Islet precursor cell (in vitro differentiated cells): ENCODE measurements around the gene PLXNA1.
A peak's percentile ranks its signal among the peaks of the same experiment; 100 is the strongest.

ENCODE experiments used
- DNase-seq: peaks from one replicate; pipeline ENCODE4 v3.0.0-alpha.2; 2018

The PLXNA1 gene

DNA sequence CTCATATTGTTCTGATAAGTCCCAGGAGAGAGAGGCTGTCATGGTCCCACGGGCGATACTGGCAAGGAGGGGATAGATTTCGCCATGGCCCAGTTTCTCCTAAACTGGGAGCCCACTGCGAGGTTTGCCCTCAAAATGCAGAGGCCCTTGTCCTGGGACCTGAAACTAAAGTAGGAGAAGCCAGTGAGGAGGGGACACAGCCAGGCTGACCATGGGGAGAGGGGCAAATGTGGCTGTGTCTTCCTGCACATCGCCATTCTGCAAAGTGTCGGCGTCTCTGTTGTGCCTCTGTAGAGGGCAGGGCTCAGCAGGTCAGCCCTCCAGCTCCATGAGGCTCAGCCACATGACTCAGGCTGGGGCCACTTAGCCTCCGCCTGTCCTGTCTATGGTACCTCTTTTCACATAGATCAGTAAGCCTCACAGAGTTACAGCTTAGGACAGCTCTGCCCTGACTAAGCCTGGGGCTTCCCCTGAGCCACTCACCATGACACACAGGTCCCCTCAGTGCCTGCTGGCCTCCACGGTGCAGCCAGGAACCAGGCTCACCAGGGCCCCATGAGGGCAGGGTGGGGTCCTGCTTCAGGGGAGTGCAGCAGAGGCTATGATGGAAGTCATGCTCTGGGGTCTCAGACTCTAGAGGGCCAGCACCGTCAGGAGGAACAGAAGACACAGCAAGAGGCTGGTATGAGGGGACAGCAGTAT, 28.6 kb upstream of the PLXNA1 start:
- DNase-seq = no peak

DNA sequence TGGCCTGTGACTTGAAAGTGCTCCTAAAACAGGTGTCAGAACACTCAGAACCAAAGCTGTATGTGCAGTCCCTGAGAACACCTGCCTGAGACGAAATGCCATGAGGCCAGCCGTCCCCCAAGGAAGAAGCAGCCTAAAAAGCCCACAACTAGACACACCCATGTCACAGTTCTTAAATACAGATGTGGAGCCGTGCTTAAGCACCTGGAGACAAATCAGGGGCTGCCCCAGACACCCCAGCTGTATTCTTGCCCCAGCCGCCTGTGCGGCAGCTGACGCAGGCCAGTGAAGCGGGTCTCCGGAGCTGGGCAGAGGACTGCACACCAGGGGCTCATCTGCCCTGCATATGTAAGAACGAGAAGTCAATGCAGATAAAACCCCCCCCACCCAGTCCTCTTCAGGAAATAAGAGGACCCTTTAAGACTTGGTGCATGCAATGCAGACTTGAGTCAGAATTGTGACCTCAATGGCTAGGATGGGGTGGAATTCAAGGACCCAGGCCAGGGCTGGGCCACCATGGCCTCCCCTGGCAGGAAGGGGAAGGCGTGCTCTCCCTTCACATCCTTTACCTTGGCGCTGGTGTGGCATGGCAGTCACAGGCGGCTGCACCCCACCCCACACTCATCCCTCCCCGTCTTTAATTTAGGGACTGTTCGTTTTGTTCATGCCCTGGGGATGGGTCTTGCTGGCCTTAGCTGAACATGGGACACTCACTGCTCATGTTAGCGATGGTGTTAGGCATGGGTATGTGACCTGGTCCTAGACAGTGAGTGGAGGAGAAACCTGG, 27.7 kb upstream of the PLXNA1 start:
- DNase-seq = no peak

DNA sequence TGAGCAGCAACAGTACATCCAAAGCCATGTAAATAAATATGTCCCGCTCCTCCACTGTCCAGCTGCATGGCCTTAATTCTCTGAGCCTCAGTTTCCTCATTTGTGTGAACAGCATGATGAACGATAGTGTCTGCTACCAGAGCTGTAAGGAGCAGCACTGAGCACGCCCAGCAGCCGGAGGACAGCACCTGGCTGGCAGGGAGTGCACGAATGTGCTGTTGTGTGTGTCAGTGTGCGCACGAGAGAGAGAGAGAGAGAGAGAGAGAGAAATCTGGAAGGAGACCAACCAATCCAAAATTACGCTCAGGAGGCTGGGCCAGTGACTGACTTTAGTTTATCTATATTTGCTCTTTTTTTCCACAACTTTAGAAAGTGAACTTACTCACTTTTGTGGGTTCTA, 26.6 kb upstream of the PLXNA1 start:
- no peak for DNase-seq

DNA sequence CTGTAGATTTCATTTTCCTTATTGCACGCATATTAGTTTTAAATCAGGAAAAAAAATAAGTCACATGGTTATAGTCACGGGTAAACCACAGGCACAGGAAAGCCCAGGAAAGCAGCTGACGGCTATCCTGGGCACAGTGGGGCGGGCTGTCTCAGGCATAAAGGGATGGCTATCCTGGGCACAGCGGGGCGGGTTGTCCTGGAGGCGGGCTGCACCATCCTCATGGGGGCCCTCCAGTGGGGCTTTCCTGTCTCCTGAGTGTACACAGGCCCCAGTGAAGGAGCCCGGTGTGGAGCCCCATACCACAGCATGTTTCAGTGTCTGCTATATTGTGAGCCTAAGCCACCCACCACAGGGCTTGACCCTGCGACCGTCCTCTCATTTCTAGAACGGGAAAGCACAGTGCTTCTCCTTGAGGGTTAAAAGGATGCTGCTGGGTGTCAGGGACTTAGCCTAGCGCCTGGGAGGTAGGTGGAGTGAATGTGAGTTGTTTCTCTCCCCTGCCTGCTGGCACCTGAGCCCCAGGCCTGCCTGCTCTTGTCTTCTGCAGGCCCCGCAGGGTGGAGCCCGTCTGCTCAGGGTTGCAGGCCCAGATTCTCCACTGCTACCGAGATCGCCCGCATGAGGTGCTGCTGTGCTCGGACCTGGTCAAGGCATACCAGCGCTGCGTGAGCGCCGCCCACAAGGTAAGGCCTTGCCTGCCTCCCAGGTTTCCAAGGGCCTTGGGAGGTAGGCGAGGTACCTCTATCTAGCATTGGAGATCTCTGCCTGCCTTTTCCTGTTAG, 25.9 kb upstream of the PLXNA1 start:
- DNase-seq = peak; percentile 66

DNA sequence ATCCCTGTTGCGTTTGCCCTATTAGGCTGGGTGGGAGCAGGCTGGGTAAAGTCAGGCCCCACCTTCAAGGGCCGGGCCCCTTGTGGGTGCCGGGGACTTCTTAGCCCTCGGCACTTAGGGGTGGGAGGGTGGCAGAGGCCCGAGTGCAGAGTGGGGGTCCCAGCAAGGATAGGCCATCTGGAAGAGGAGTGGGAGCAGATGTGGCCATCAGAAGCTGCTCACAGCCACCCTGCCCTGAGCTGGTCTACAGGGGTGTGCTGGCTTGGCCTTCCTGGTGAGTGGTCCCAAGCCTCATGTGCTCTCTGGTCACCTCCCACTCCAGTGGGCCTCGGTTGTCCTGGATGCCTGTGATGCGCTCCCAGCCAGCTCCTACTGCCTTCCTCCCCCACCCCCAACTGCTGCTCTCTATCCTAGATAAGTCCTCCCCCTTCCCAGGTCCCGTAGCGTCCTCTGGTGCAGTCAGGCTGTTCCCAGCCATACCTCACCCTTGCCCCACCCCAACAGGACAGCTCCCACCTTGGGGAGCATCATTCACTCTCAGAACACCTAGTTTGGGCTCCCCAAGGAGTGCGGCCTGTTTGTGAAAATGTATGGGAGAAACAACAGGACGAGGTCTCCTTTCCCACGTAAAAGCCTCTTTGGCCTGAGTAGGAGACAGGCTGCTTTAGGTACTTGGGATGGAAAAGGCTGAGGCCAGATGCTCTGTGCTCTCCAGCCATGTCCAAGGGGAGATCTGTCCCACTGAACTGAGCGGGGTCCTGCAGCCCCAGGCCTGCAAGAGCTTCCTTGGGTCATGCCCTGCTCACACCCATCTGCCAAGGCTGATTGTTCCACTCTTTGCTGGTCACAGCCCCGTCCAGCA, 24.9 kb upstream of the PLXNA1 start:
- DNase-seq = no peak

DNA sequence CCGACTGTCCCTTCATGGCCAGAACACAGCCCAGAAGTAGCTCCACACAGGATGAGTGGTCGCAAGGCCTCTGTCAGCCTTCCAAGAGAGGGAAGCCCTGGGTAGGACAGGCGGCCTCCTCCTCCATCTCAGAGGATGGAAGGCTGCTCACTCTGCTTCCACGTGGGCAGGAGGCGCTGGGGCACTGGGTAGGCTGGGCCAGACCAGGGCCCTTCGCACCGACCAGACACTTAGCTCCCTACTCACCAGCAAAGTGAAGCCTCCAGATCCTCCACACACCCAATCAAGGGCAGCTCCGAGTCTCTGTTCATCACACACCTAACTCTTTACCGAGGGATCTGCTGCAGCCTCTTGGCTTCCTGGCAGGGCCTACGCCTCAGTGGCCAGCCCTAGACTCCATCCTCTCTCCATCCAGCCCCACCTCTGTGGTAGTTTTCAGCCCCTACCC, 24.3 kb upstream of the PLXNA1 start:
- DNase-seq = no peak

DNA sequence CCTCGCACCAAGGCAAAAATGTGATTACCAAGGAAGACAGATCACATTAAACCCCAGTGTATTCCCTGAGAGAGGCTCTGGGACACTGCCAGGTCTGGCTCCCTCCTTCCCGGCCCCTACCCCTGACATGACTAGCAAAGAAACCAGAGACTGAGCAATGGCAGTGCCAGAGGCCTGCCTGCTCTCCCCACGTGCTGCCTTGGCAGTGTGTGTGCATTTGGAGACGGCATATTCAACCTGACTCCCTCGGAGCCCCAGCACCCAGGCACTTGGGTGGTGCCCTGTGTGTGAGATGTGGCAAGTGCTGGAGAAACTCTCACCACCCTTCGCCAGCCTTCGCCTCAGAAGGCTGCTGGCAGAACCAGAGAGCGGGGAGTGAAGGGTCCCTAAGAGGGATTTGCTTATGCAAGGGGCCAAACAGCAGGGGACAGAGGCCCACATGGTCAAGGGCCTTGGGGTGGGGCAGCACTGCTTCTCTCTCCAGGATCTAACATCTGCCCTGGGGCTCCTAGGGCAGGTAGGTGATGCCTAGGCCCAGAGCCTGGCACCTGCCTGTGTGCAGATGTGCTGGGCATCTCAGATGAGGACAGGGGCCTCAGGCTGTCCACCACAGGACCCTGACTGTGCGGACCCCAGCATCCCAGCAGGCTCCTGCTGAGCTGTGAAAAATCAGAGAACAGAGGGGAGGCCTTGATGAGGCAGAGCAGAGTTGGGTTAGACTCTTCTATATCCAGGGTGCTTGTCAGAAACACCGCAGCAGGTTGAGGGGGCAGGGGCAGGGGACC, 23.6 kb upstream of the PLXNA1 start:
- DNase-seq = no peak

DNA sequence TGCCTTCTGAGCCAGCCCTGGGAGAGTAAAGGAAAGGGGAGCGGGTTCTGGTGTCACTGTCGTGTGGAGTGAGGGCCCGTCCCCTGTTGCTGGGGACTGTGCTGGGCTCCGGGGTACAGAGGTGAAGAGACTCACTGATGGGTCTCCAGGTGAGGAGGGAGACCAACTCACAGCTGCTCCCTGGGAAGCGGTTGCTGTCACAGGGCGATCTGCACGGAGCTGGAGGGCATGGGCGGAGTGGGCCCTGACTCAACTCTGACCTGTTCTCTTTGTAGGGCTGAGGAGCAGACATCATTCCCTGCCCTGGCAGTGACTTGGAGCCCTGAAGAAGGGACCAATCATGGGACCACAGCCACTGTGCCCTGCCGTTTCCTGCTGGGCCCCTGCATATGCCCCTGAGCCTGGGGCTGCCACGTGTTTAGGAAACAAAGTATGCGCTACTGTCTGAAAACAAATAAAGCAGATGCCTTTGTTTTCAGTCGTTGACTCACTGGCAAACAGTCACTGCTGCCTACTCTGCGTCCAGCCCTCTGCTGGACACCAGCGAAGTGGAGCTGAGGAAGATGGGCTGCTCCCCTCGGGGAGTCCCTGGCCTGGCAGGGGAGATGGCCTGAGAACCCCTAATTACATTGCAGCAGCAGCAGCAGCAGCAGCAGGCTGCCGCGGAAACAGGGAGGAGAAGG, 22.9 kb upstream of the PLXNA1 start:
- DNase-seq = peak; percentile 88

DNA sequence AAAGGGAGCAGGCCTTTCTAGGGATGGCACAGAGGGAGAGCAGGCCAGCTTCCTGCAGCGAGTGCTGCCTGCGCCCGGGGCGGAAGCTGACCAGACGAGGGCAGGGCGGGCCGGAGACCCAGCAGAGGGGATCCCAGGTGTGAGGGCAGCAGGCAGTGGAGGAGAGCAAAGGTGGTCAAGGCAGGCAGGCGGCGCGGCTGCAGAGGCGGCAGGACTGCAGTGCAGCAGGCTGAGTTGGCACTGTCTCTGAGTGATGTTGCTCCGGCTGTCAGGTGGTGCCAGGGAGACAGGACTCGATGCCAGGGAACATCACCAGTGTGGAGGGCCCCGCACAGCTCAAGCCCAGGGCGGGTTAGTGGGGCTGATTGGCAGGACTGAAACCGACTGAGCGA, 22.3 kb upstream of the PLXNA1 start:
- no peak for DNase-seq

DNA sequence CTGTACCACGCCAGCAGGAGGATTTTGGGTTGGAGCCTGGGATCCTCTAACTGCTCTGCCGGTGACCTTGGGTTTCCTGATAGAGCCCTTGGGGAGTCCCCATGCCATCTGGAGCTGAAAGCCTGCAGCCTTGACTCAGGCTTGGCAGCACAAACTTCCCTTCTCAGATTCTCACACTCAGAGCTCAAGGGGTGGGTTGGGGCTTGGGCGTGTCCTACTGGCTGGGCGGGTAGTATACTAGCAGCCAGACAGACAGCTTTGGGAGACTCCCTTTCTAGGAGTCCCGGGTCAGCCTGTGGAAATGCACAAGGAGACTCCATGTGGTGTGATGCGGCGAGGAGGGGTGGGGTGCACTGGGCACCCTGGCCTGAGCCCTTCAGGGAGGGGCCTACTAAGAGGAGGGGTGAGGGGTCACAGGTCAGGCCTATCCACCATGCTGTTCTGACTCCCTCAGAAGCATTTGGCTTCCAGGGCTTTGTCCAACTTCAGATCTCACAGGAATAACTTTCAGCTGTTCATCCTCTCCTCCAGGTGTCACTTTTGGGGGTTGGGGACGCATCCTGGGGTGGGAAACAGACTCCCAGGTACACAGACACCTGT, 21.6 kb upstream of the PLXNA1 start:
- DNase-seq = no peak

DNA sequence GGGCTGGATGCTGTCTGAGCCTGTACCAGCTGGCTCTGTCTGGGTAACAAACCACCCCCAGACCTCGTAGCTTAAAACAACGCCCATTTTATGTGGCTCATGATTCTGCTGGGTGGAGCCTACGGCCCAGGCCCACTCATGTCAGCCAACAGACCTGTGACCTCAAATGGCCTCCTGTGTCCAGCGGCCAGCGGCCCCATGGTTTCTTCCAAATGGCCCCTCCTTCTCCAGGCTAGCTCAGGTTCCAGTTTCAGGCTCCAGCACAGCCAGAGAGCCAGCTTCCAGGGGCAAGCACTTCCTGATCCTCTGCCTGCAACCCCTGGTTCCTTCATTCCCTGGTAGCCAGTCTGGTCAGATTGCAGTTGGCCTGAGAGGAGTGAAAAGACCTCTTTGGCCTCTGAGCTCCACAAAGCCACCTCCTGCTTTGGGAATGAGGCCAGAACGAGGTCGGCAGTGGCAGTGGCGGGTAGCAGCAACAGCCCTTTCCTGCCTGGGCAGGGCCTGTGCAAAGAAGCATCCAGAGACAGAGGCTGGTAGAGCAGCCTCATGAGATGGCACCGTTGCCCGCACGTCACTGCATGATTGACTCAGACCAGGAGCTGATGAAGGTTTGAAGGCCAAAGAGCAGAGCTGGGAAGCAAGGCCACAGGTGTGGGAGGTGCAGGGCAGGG, 21.0 kb upstream of the PLXNA1 start:
- no peak for DNase-seq

DNA sequence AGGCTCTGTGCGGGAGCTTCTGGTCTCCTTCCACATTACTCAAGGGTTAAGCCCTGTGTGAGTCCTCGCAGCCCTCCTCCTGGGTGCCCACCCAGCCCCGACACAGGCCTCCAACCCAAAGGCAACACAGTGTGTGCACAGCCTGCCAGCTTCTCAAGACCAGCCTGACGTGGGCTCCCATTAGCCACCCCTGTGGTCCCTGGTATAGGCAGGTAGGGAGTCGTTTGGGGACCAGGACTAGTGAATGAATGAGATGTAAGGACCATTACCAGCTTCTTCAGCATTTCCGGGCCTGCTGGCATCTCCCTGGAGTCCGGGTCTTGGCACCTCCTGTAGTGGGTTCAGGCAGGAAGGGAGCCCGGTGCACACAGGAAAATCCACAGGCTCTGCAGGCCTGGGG, 20.2 kb upstream of the PLXNA1 start:
- DNase-seq = no peak

DNA sequence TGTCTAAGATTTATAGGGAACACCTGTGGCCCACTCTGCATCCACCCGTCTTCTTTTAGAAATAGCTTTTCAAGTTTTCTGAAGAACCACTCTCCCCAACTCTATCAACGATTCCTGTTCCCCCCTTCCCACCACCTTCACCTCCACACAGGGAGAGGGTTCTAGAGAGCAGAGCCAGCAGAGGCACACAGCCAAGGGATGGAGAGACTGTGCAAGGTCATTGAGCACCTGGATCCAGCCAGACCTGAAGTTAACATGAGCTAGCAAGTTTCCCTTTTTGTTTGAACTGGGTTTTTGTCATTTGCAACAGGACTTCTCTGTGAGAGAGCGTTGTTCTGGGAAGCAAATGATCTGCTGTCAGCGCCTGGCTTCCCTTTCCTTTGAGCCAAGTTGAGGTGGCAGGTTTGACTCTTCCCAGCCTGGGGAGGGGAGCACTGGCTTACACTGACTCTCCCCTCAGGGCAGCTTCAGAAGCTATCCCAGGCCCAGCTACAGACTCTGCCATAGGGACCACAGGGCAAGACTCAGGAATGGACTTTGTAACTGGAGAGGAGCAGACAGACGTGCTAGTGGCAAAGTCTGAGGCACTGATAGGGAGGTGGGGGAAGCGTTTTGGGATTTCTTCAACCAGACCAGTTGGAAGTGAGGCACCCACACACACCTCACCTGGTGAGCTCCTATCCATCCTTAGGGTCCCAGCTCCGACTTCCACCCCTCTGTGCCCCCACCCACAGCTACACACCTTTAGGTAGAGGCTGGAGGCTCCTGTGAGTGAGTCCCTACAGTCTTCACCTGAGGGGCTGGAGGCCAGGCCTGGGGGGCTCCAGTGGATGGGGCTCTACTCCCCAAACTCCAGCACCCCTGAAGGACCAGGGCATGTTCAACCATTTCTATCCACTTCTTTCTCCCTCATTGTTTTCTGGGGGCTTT, 19.4 kb upstream of the PLXNA1 start:
- DNase-seq = no peak

DNA sequence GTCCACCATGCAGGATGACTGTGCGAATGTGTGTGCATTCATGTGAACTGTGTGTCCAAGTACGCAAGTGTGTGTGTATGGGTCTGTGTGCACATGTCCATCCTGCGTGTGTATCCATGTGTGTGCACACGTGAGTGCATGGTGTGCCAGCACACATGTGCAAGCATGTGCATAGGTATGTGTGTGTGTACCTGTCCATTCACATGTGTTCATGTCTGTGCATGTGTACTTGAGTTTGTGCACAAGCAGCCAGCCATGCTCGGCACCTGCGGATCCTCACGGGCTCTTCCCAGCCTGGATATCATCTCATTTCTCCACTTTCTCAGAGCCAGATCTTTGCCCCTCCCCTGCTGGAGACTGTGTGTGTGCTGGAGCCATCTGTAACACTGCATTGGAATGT, 18.7 kb upstream of the PLXNA1 start:
- DNase-seq = no peak

DNA sequence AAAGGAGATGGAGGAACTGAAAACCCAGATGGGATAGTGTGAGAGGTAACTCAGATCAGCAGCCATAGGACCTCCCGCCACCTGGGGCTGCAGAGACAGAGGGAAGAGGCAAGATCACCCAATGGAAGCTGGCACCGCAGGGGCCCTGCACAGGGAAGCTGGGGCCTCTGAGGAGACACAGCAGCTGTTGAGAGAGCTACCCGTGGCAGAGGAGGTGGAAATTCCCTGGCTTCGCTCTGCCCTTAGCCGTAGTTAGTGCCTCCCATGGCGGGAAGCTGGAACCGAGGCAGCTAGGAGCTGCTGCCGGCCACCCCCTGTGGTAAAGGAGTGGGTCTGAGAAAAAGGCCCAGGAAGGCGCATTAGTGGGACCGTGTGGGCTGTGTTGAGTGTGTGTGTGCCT, 18.0 kb upstream of the PLXNA1 start:
- no peak for DNase-seq

DNA sequence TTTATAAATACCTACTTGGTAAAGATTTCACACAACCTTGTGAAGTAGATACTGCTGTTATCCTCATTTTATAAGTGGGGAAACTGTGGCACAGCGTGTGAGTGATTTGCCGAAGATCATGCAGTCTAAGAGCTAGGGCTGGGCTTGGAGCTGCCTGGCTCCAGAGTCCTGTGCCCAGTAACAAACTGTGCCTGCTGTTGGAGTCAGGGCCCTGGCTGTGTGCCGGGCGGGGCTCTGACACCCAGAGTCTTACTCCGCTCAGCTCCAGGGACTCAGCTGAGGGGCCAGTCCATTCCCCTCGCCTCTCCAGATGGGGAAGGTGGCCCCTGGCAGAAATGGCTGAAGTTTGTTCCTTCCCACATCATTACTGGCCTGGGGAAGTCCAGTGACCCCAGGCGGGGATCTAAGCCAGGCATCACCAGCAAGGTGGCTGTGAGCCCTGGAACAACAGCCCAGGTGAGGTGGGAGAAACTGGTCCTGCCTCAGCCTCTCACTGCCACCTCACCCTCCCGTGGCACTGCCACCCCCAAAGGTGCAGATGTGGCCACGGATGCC, 17.3 kb upstream of the PLXNA1 start:
- DNase-seq = no peak

DNA sequence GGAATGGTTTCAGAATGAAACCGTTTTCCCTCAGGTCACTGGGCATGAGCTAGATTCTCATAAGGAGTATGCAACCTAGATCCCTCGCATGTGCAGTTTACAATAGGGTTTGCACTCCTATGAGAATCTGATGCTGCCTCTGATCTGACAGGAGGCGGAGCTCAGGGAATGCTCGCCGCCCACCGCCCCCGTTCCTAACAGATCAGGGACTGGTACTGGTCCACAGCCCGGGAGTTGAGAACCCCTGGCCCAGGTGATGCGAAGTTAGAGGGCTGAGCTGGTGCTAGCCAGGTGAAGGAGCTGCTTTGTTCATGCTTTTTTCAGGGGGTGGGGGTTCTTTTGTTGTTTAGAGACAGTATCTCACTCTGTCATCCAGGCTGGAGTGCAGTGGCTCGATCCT, 15.5 kb upstream of the PLXNA1 start:
- DNase-seq = no peak
